ENCODE measurements around the gene TIMP2.

DNA sequence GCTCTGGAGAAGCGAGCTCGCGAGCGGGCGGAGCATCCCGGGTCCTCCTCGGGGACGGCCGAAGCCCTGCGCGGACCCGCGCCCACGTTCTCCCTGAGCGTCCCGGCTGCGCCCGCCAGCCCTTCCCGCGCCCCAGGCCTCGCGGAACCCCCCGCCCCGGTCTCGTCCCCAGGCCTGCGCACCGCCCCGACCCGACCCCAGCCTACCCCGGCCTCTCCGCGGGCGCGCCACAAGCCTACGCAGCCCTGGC lies 84.7 kb downstream of the TIMP2 start:
- no peak for TF ChIP-seq CTCF (IDR thresholded peaks at IDR 0.05)
- TF ChIP-seq POLR2A (IDR thresholded peaks at IDR 0.05), result peak in 1 of 2 donors; percentile 31

Data from heart left ventricle (tissue), 13 donors.